Neural cell (in vitro differentiated cells): ENCODE measurements around the gene LPCAT1. TPM values are rescaled to one million over a fixed set of nuclear protein-coding genes. Genes with fewer than 3 reads are reported as not detected.

Experiments
- H2AFZ ChIP-seq: fragments of 200-600, 300-800 bp; sonication (generic), shearing (Covaris generic); 2 replicates; pipeline ENCODE4 v1.6.0; 2014; ENCODE audit warnings: low read depth, mild to moderate bottlenecking, antibody characterized with exemption, low read length, moderate library complexity
- H3F3A ChIP-seq: fragments of 200-600 bp; shearing (Covaris generic); 2 replicates; pipeline ENCODE4 v1.6.1; 2016; ENCODE audit warnings: mild to moderate bottlenecking, moderate library complexity, mixed read lengths, antibody characterized with exemption, low read length; ENCODE audit not compliant: insufficient read depth, poor library complexity, severe bottlenecking
- H3K27ac ChIP-seq: fragments of 200-600, 300-800 bp; sonication (generic), shearing (Covaris generic); 2 replicates; pipeline ENCODE4 v1.5.1; 2014; ENCODE audit warnings: mild to moderate bottlenecking, low read length, moderate library complexity
- H3K27me3 ChIP-seq: fragments of 300-800, 200-600 bp; sonication (generic), shearing (Covaris generic); 2 replicates; pipeline ENCODE4 v1.6.0; 2014; ENCODE audit warnings: mild to moderate bottlenecking, low read depth, low read length, moderate library complexity; ENCODE audit not compliant: insufficient read depth
- H3K36me3 ChIP-seq: fragments of 300-800, 200-600 bp; sonication (generic), shearing (Covaris generic); 2 replicates; pipeline ENCODE4 v1.5.1; 2014; ENCODE audit warnings: mild to moderate bottlenecking, antibody characterized with exemption, low read length, moderate library complexity; ENCODE audit not compliant: insufficient read depth
- H3K4me2 ChIP-seq: fragments of 300-800, 200-600 bp; sonication (generic), shearing (Covaris generic); 2 replicates; pipeline ENCODE4 v1.6.0; 2014; ENCODE audit warnings: mild to moderate bottlenecking, low read length
- H3K4me3 ChIP-seq: fragments of 300-800, 200-600 bp; sonication (generic), shearing (Covaris generic); 2 replicates; pipeline ENCODE4 v1.5.1; 2014; ENCODE audit warnings: mild to moderate bottlenecking, low read length, moderate library complexity
- H3K79me2 ChIP-seq: fragments of 200-600 bp; shearing (Covaris generic); replicated peaks from 2 replicates; pipeline ENCODE4 v1.6.0; 2014; ENCODE audit warnings: mild to moderate bottlenecking, low read length, moderate library complexity; ENCODE audit not compliant: insufficient read depth
- H3K9ac ChIP-seq: fragments of 300-800, 200-600 bp; sonication (generic), shearing (Covaris generic); 2 replicates; pipeline ENCODE4 v1.6.1; 2016; ENCODE audit warnings: mild to moderate bottlenecking, low read length, mixed read lengths
- H3K9me2 ChIP-seq: fragments of 200-600 bp; shearing (Covaris generic); 2 replicates; pipeline ENCODE4 v1.6.1; 2016; ENCODE audit warnings: mild to moderate bottlenecking, low read length, mixed read lengths; ENCODE audit not compliant: insufficient read depth
- H3K9me3 ChIP-seq: fragments of 200-600, 300-800 bp; sonication (generic), shearing (Covaris generic); 2 replicates; pipeline ENCODE4 v1.6.1; 2016; ENCODE audit warnings: mild to moderate bottlenecking, mixed run types, low read length, moderate library complexity, mixed read lengths
- H4K20me1 ChIP-seq: fragments of 200-600 bp; shearing (Covaris generic); 2 replicates; pipeline ENCODE4 v1.6.1; 2016; ENCODE audit warnings: mild to moderate bottlenecking, mixed run types; ENCODE audit not compliant: insufficient read depth
- EP300 ChIP-seq: fragments of 450-650 bp; conservative IDR thresholded peaks from 2 replicates; pipeline ENCODE4 v1.6.1; 2014; ENCODE audit warnings: antibody characterized with exemption, mild to moderate bottlenecking, moderate library complexity; ENCODE audit not compliant: poor library complexity, severe bottlenecking
- EZH2 ChIP-seq: fragments of 200-600, 300-800 bp; shearing (Covaris generic), sonication (generic); IDR thresholded peaks from 2 replicates; pipeline ENCODE4 v1.6.1; 2014; ENCODE audit warnings: antibody characterized with exemption, low read length, borderline replicate concordance, mild to moderate bottlenecking; ENCODE audit not compliant: insufficient read depth, poor library complexity, severe bottlenecking
- MXI1 ChIP-seq: fragments of 450-650 bp; conservative IDR thresholded peaks from 2 replicates; pipeline ENCODE4 v1.6.1; 2014; ENCODE audit warnings: antibody characterized with exemption, mild to moderate bottlenecking; ENCODE audit not compliant: poor library complexity, severe bottlenecking
- POLR2AphosphoS5 ChIP-seq: IDR thresholded peaks from 2 replicates; pipeline ENCODE4 v1.6.1; 2012
- RAD21 ChIP-seq: fragments of 450-650 bp; conservative IDR thresholded peaks from 2 replicates; pipeline ENCODE4 v1.6.1; 2014; ENCODE audit warnings: antibody characterized with exemption, mild to moderate bottlenecking, moderate library complexity
- SMC3 ChIP-seq: fragments of 450-650 bp; conservative IDR thresholded peaks from 2 replicates; pipeline ENCODE4 v1.6.1; 2014; ENCODE audit warnings: antibody characterized with exemption, mild to moderate bottlenecking, moderate library complexity; ENCODE audit not compliant: poor library complexity
- TAF1 ChIP-seq: IDR thresholded peaks from 2 replicates; pipeline ENCODE4 v1.6.1; 2012; ENCODE audit warnings: low read depth
- polyA plus RNA-seq: library from polyadenylated mRNA; depleted of rRNA; stranded (reverse); fragments of >200 nt; gene quantifications from 2 replicates; pipeline ENCODE4 v1.2.3, GENCODE V29; 2014
- TF ChIP-seq, protein P1 (sequence below): IDR thresholded peaks from 2 replicates; pipeline ENCODE4 v1.6.1; 2012; ENCODE audit warnings: borderline replicate concordance
- TF ChIP-seq, protein P2 (sequence below): fragments of 450-650 bp; IDR thresholded peaks from 2 replicates; pipeline ENCODE4 v1.5.1; 2014; ENCODE audit warnings: antibody characterized with exemption, mild to moderate bottlenecking, moderate library complexity; ENCODE audit not compliant: poor library complexity, severe bottlenecking

Gene LPCAT1
- polyA plus RNA-seq, 1 donor from 2014 or later: 61.8 TPM

DNA sequence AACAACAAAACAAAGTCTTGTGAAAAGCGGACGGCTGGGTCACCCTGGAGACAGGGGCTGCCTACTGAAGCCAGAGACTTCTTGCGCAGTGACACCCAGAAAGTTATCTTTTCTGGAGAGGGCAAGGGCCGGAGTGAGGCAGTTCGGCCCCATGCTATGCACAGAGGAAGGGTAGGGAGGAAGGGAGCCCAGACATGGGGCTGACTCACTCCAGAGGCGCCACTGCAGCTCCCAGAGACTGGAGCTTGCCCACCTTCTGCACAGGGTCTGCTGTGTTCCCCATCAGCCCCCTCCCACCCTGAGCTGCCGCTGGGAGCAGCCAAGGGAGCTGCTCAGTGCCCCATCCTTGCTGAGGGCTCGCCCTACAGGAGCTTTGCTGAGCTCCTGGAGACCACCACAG lies 91.9 kb downstream of the LPCAT1 start:
- Histone ChIP-seq H3K9me2 (no peaks in the 10 kb centered on the region), H3K9me3 (peaks cover 11% of the 10 kb centered on the region), H3K27ac (no peak overlapping the region), H3K27me3 (no peaks in the 10 kb centered on the region), H3F3A (no peaks in the 10 kb centered on the region), H3K4me3 (no peak overlapping the region), H3K36me3 (no peaks in the 10 kb centered on the region), H4K20me1 (no peaks in the 10 kb centered on the region), H3K79me2 (no peaks in the 10 kb centered on the region), H3K9ac (no peak overlapping the region), H3K4me2 (no peak overlapping the region), H2AFZ (no peak overlapping the region)
- TF ChIP-seq TAF1 (no peak), EZH2 (no peak)

DNA sequence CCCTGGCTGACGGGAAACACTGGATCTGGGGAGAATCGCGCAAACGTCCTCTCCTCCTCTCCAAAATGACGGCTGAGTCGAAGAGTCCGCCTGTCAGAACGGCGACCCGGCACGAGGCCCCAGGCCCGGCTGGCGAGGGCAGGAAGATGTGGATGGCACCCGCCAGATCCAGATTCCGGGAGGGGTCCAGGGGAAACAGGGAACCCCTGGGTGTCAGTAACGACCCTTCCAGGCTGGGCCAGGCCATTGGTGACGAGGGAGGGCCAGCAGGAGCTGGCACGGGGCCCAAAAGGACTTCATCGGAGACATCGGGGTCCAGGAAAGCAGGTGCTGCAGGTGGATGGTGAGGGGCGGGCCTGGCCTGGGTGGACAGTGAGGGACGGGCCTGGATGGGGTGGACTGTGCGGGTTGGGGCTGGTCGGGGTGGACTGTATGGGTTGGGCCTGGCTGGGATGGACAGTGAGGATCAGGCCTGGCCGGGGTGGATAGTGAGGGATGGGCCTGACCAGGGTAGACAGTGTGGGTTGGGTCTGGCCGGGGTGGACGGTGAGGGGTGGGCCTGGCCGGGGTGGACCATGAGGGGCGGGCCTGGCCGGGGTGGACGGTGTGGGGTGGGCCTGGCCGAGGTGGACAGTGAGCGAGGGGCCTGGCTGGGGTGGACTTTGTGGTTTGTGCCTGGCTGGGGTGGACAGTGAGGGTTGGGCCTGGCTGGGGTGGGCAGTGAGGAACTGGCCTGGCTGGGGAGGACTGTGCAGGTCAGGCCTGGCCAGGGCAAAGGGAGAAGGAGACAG lies 92.5 kb downstream of the LPCAT1 start:
- Histone ChIP-seq H2AFZ (no peak overlapping the region), H3K9me3 (peaks cover 14% of the 10 kb centered on the region)
- TF ChIP-seq MXI1: no peak
- no peak for TF ChIP-seq EP300
- no peak for TF ChIP-seq EZH2
- TF ChIP-seq, protein P1, sequence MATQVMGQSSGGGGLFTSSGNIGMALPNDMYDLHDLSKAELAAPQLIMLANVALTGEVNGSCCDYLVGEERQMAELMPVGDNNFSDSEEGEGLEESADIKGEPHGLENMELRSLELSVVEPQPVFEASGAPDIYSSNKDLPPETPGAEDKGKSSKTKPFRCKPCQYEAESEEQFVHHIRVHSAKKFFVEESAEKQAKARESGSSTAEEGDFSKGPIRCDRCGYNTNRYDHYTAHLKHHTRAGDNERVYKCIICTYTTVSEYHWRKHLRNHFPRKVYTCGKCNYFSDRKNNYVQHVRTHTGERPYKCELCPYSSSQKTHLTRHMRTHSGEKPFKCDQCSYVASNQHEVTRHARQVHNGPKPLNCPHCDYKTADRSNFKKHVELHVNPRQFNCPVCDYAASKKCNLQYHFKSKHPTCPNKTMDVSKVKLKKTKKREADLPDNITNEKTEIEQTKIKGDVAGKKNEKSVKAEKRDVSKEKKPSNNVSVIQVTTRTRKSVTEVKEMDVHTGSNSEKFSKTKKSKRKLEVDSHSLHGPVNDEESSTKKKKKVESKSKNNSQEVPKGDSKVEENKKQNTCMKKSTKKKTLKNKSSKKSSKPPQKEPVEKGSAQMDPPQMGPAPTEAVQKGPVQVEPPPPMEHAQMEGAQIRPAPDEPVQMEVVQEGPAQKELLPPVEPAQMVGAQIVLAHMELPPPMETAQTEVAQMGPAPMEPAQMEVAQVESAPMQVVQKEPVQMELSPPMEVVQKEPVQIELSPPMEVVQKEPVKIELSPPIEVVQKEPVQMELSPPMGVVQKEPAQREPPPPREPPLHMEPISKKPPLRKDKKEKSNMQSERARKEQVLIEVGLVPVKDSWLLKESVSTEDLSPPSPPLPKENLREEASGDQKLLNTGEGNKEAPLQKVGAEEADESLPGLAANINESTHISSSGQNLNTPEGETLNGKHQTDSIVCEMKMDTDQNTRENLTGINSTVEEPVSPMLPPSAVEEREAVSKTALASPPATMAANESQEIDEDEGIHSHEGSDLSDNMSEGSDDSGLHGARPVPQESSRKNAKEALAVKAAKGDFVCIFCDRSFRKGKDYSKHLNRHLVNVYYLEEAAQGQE: no peak
- no peak for TF ChIP-seq SMC3
- TF ChIP-seq, protein P2, sequence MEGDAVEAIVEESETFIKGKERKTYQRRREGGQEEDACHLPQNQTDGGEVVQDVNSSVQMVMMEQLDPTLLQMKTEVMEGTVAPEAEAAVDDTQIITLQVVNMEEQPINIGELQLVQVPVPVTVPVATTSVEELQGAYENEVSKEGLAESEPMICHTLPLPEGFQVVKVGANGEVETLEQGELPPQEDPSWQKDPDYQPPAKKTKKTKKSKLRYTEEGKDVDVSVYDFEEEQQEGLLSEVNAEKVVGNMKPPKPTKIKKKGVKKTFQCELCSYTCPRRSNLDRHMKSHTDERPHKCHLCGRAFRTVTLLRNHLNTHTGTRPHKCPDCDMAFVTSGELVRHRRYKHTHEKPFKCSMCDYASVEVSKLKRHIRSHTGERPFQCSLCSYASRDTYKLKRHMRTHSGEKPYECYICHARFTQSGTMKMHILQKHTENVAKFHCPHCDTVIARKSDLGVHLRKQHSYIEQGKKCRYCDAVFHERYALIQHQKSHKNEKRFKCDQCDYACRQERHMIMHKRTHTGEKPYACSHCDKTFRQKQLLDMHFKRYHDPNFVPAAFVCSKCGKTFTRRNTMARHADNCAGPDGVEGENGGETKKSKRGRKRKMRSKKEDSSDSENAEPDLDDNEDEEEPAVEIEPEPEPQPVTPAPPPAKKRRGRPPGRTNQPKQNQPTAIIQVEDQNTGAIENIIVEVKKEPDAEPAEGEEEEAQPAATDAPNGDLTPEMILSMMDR: no peak
- no peak for TF ChIP-seq TAF1
- no peak for TF ChIP-seq POLR2AphosphoS5
- no peak for TF ChIP-seq RAD21

More for the DNA sequence above, 92.5 kb downstream of the LPCAT1 start:
- Histone ChIP-seq H3K27me3 (no peaks in the 10 kb centered on the region), H3K4me2 (no peak overlapping the region), H3K4me3 (no peak overlapping the region), H3K27ac (no peak overlapping the region), H4K20me1 (no peaks in the 10 kb centered on the region), H3F3A (no peaks in the 10 kb centered on the region), H3K36me3 (no peaks in the 10 kb centered on the region), H3K9ac (no peak overlapping the region), H3K79me2 (no peaks in the 10 kb centered on the region), H3K9me2 (no peaks in the 10 kb centered on the region)
